ENCODE data around the gene ADAMTSL3.

Gene ADAMTSL3

GRCh38 chr15:83904107-83905040 lies 250.5 kb downstream of the ADAMTSL3 start:
- no peaks in the 10 kb centered on the region for H3K79me2 ChIP-seq (ENCODE audit: control insufficient read depth, low read length)
- H3K9me2 ChIP-seq (replicated peaks; ENCODE audit: control insufficient read depth, low read length): no peaks in the 10 kb centered on the region
- TF ChIP-seq, protein P1, sequence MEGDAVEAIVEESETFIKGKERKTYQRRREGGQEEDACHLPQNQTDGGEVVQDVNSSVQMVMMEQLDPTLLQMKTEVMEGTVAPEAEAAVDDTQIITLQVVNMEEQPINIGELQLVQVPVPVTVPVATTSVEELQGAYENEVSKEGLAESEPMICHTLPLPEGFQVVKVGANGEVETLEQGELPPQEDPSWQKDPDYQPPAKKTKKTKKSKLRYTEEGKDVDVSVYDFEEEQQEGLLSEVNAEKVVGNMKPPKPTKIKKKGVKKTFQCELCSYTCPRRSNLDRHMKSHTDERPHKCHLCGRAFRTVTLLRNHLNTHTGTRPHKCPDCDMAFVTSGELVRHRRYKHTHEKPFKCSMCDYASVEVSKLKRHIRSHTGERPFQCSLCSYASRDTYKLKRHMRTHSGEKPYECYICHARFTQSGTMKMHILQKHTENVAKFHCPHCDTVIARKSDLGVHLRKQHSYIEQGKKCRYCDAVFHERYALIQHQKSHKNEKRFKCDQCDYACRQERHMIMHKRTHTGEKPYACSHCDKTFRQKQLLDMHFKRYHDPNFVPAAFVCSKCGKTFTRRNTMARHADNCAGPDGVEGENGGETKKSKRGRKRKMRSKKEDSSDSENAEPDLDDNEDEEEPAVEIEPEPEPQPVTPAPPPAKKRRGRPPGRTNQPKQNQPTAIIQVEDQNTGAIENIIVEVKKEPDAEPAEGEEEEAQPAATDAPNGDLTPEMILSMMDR (IDR thresholded peaks at IDR 0.05; ENCODE audit: low read depth, low read length, poor library complexity, severe bottlenecking): no peak
- TF ChIP-seq EZH2phosphoT487 (IDR thresholded peaks at IDR 0.05; ENCODE audit: borderline replicate concordance, low read length): no peak
- H3K36me3 ChIP-seq (ENCODE audit: control insufficient read depth, low read length): no peaks in the 10 kb centered on the region
- no peak overlapping the region for H3K4me2 ChIP-seq (ENCODE audit: low read length)
- no peaks in the 10 kb centered on the region for H3K4me1 ChIP-seq (ENCODE audit: control insufficient read depth, low read length)
- H3K4me3 ChIP-seq (ENCODE audit: low read length): no peak overlapping the region
- no peak overlapping the region for H3K27ac ChIP-seq (ENCODE audit: low read depth, low read length)
- H3F3A ChIP-seq (ENCODE audit: control insufficient read depth, insufficient read depth): no peaks in the 10 kb centered on the region
- H4K20me1 ChIP-seq (ENCODE audit: control insufficient read depth, insufficient read depth, low read depth, low read length): no peaks in the 10 kb centered on the region
- H3K27me3 ChIP-seq (ENCODE audit: control insufficient read depth, low read length): 0 out of 2 replicates have a peak, but pooled peaks cover 4% of the 10 kb centered on the region
- no peaks in the 10 kb centered on the region for H3K9me3 ChIP-seq (ENCODE audit: control insufficient read depth, insufficient read depth, low read length)

DNA sequence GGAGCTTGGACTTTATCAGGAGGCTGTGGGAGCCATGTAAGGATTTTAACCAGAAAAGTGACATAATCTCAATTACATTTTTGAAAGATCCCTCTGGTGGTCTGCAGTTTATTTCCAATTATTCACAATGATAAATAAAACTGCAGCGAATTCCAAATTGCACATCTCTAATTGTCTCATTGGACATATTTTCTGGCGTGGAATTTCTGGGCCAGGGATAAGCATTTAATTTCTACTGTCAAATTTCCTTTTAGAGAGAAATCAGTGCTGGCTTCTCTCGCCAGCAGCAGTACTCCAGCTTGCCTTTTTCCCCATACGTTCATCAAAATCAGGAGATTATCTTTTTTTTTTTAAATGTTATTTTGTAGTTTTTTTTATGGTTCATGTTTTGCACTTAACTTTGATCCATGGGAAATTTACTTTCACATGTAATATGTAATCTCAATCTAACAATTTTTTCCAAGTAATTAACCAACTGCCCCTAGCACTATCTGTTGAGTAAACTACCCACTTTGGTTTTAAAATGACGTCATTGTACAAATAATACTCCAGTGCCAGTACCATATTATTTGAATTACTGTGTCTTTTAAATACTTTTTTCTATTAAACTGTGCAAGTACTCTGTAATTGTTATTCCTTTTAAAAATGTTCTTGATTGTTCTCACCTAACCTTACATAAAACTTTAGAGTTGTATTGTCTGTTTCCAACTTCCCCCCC lies 251.8 kb downstream of the ADAMTSL3 start:
- Histone ChIP-seq H3K9me3 (ENCODE audit: control insufficient read depth, insufficient read depth, low read length) (no peaks in the 10 kb centered on the region), H3K27ac (ENCODE audit: low read depth, low read length) (no peak overlapping the region), H3F3A (ENCODE audit: control insufficient read depth, insufficient read depth) (no peaks in the 10 kb centered on the region), H3K4me1 (ENCODE audit: control insufficient read depth, low read length) (no peaks in the 10 kb centered on the region), H3K36me3 (ENCODE audit: control insufficient read depth, low read length) (no peaks in the 10 kb centered on the region), H3K9me2 (replicated peaks; ENCODE audit: control insufficient read depth, low read length) (no peaks in the 10 kb centered on the region), H3K4me2 (ENCODE audit: low read length) (no peak overlapping the region), H3K4me3 (ENCODE audit: low read length) (no peak overlapping the region), H4K20me1 (ENCODE audit: control insufficient read depth, insufficient read depth, low read depth, low read length) (no peaks in the 10 kb centered on the region), H3K27me3 (ENCODE audit: control insufficient read depth, low read length) (0 out of 2 replicates have a peak, but pooled peaks cover 1% of the 10 kb centered on the region), H3K79me2 (ENCODE audit: control insufficient read depth, low read length) (no peaks in the 10 kb centered on the region)
- TF ChIP-seq, protein P1 (IDR thresholded peaks at IDR 0.05; ENCODE audit: low read depth, low read length, poor library complexity, severe bottlenecking): no peak
- TF ChIP-seq EZH2phosphoT487 (IDR thresholded peaks at IDR 0.05; ENCODE audit: borderline replicate concordance, low read length): no peak

GRCh38 chr15:83911345-83911744 lies 257.4 kb downstream of the ADAMTSL3 start:
- Histone ChIP-seq H3K9me3 (ENCODE audit: control insufficient read depth, insufficient read depth, low read length) (no peaks in the 10 kb centered on the region), H3K27me3 (ENCODE audit: control insufficient read depth, low read length) (no peaks in the 10 kb centered on the region), H4K20me1 (ENCODE audit: control insufficient read depth, insufficient read depth, low read depth, low read length) (no peaks in the 10 kb centered on the region)

More at GRCh38 chr15:83911345-83911744, 257.4 kb downstream of the ADAMTSL3 start:
- Histone ChIP-seq H3F3A (ENCODE audit: control insufficient read depth, insufficient read depth) (no peaks in the 10 kb centered on the region), H3K4me1 (ENCODE audit: control insufficient read depth, low read length) (no peaks in the 10 kb centered on the region), H3K9me2 (replicated peaks; ENCODE audit: control insufficient read depth, low read length) (no peaks in the 10 kb centered on the region), H3K79me2 (ENCODE audit: control insufficient read depth, low read length) (no peaks in the 10 kb centered on the region), H3K4me2 (ENCODE audit: low read length) (no peak overlapping the region), H3K27ac (ENCODE audit: low read depth, low read length) (no peak overlapping the region), H3K4me3 (ENCODE audit: low read length) (no peak overlapping the region), H3K36me3 (ENCODE audit: control insufficient read depth, low read length) (no peaks in the 10 kb centered on the region)
- TF ChIP-seq, protein P1 (IDR thresholded peaks at IDR 0.05; ENCODE audit: low read depth, low read length, poor library complexity, severe bottlenecking): no peak
- TF ChIP-seq EZH2phosphoT487 (IDR thresholded peaks at IDR 0.05; ENCODE audit: borderline replicate concordance, low read length): no peak
